GM10266 (cell line): Measurements from ENCODE around the gene SMARCD3.

Experiments
- DNase-seq: peaks from one replicate; pipeline ENCODE4 v3.0.0; 2012; ENCODE audit errors: extremely low spot score
- CTCF ChIP-seq: IDR thresholded peaks from 2 replicates; pipeline ENCODE4 v1.5.1; 2012; ENCODE audit warnings: mild to moderate bottlenecking, low read depth; ENCODE audit not compliant: control insufficient read depth, insufficient read depth; ENCODE audit errors: missing control alignments

Gene SMARCD3

GRCh38 chr7:151208253-151208862, 40.1 kb downstream of the SMARCD3 start:
- no peak for DNase-seq
- TF ChIP-seq CTCF, result no peak

- no peak for TF ChIP-seq CTCF
- no peak for DNase-seq
Observed at GRCh38 chr7:151207804-151208203, 40.7 kb downstream of the SMARCD3 start.

GRCh38 chr7:151207315-151207714, 41.2 kb downstream of the SMARCD3 start:
- no peak for DNase-seq
- TF ChIP-seq CTCF, result no peak

GRCh38 chr7:151206914-151207313, 41.6 kb downstream of the SMARCD3 start:
- TF ChIP-seq CTCF, result no peak
- DNase-seq, result no peak

- no peak for DNase-seq
- TF ChIP-seq CTCF, result no peak
Observed at GRCh38 chr7:151205730-151206129, 42.8 kb downstream of the SMARCD3 start.

GRCh38 chr7:151204383-151205032, 44.0 kb downstream of the SMARCD3 start:
- no peak for DNase-seq
- no peak for TF ChIP-seq CTCF

GRCh38 chr7:151202836-151203235, 45.7 kb downstream of the SMARCD3 start:
- no peak for TF ChIP-seq CTCF
- no peak for DNase-seq
